Ovary (tissue), 9 donors: ENCODE measurements around the gene COQ8B. TPM values are rescaled to one million over a fixed set of nuclear protein-coding genes. Genes with fewer than 3 reads are reported as not detected.

Experiments
- DNase-seq, 5 donors: peaks; one replicate each; pipeline ENCODE4 v3.0.0-alpha.2; 2019 to 2020
- H3K27ac ChIP-seq, 2 donors: fragments of 200-600 bp; one replicate each; pipeline versions ENCODE4 v1.5.1 to v1.8.0; 2019 to 2022
- H3K27me3 ChIP-seq: fragments of 200-600 bp; one replicate; pipeline ENCODE4 v1.8.0; 2022
- H3K36me3 ChIP-seq: fragments of 200-600 bp; sonication (generic); one replicate; pipeline ENCODE4 v1.5.1; 2019
- H3K4me1 ChIP-seq: one replicate; pipeline ENCODE4 v1.8.1; 2013; ENCODE audit warnings: mild to moderate bottlenecking, moderate library complexity; ENCODE audit not compliant: insufficient read depth
- H3K4me3 ChIP-seq: fragments of 200-600 bp; sonication (generic); one replicate; pipeline ENCODE4 v1.5.1; 2017
- H3K9me3 ChIP-seq, 2 donors: fragments of 200-600 bp in 1 of 2; sonication (generic) in 1 of 2; one replicate each; pipeline versions ENCODE4 v1.5.1 to v1.8.1; 2013 to 2019; ENCODE audit warnings: mild to moderate bottlenecking in 1 of 2, moderate library complexity in 1 of 2
- CTCF ChIP-seq, 3 donors: fragments of 450-650 bp in 2 of 3; fragments of 200-600 bp in 1 of 3; IDR thresholded peaks; one replicate each; pipeline versions ENCODE4 v1.5.1 to v1.8.0; 2016 to 2022; ENCODE audit warnings: antibody characterized with exemption in 3 of 3, mild to moderate bottlenecking in 1 of 3
- EP300 ChIP-seq: sonication (generic); formaldehyde crosslinking; IDR thresholded peaks from one replicate; pipeline ENCODE4 v1.6.1; 2017; ENCODE audit warnings: antibody characterized with exemption
- POLR2A ChIP-seq: fragments of 450-650 bp; IDR thresholded peaks from one replicate; pipeline ENCODE4 v1.6.1; 2017; ENCODE audit warnings: antibody characterized with exemption, mild to moderate bottlenecking, moderate library complexity
- WGBS, 3 donors: extraction: QIAGEN DNeasy Blood & Tissue Kit in 1 of 3; methylation state at CpG; one replicate each; pipeline versions ENCODE4 v1.1.5 to v1.1.7; 2013 to 2017; 5-methylcytosine and 5-hydroxymethylcytosine counted together
- intact Hi-C, 4 donors: fragments of 100-400 bp; cut with DNase I; formaldehyde crosslinking; loops; one replicate each; pipeline versions ENCODE4 v1.11.0 to v1.15.1; 2022 to 2023
- polyA plus RNA-seq, 2 donors: library from polyadenylated mRNA; stranded (reverse); fragments of 200-250 nt in 1 of 2; fragments of 350-450 nt in 1 of 2; fragmentation: Illumina TruSeq in 1 of 2; extraction: RNeasy Lipid Tissue Mini Kit (QIAGEN cat#74804) in 1 of 2; gene quantifications; one replicate each; pipeline ENCODE4 v1.2.3, GENCODE V29; 2013 to 2014
- total RNA-seq, 7 donors: library from RNA; depleted of rRNA in 2 of 7; stranded (reverse); fragments of >200 nt in 2 of 7; fragmentation: NEBNext Ultra II Directional in 3 of 7; extraction: Animal tissue kit (Norgen Biotek cat#: 25700) in 3 of 7; gene quantifications; one replicate each; pipeline versions ENCODE4 v1.1.0 to v1.2.4, GENCODE V29; 2016 to 2023
- donor health status: DM: no; HTN: no; CAD: no; lungs with moderate emphysema.
- donor health status: DM: no; HTN: no; CAD: no.
- donor health status: Bipolar disorder and iron deficiency.
- donor health status: DM: yes; HTN: yes; CAD: no.
- donor health status: DM: no; HTN: no; CAD: no.
- donor health status: DM: yes; HTN: yes; CAD: no.

The COQ8B gene
- total and polyA plus RNA-seq, 9 donors, result 8.3 to 51.2 (median 41.5) TPM

- H3K27ac ChIP-seq, result no peak overlapping the region
Observed at GRCh38 chr19:40741527-40742390, 25.1 kb upstream of the COQ8B start.

GRCh38 chr19:40740747-40741146 is 24.1 kb upstream of the COQ8B start:
- DNase-seq, result peak in 1 of 5 donors; percentile 58
- H3K4me3 ChIP-seq, result no peak overlapping the region
- no peaks in the 10 kb centered on the region for H3K9me3 ChIP-seq
- no peak overlapping the region for H3K27ac ChIP-seq
- H3K27me3 ChIP-seq, result no peaks in the 10 kb centered on the region
- peaks cover 4% of the 10 kb centered on the region for H3K4me1 ChIP-seq
- WGBS, 3 donors, result 40 to 44% (median 40%) methylated on average over 6 of the region's 6 CpGs
- H3K36me3 ChIP-seq, result no peaks in the 10 kb centered on the region
- TF ChIP-seq EP300 (no peak), CTCF (IDR thresholded peaks at IDR 0.05) (no peak), POLR2A (no peak)
- intact Hi-C loops, result no loop called here

More at GRCh38 chr19:40741527-40742390, 25.1 kb upstream of the COQ8B start:
- no peaks in the 10 kb centered on the region for H3K9me3 ChIP-seq
- no peaks in the 10 kb centered on the region for H3K36me3 ChIP-seq
- no peak overlapping the region for H3K4me3 ChIP-seq
- DNase-seq, result no peak
- H3K27me3 ChIP-seq, result no peaks in the 10 kb centered on the region
- TF ChIP-seq CTCF (IDR thresholded peaks at IDR 0.05), result no peak
- intact Hi-C loops, result no loop called here
- H3K4me1 ChIP-seq, result peaks cover 4% of the 10 kb centered on the region
- WGBS, 3 donors, result 74 to 83% (median 77%) methylated on average over 10 of the region's 10 CpGs

- TF ChIP-seq POLR2A (no peak), CTCF (IDR thresholded peaks at IDR 0.05) (no peak), EP300 (no peak)
- 74 to 81% (median 76%) methylated on average over 16 of the region's 16 CpGs for WGBS, 3 donors
- H3K4me3 ChIP-seq, result no peak overlapping the region
- H3K27ac ChIP-seq, result no peak overlapping the region
- intact Hi-C loops, result no loop called here
- no peaks in the 10 kb centered on the region for H3K9me3 ChIP-seq
- no peaks in the 10 kb centered on the region for H3K36me3 ChIP-seq
- peaks cover 4% of the 10 kb centered on the region for H3K4me1 ChIP-seq
- DNase-seq, result no peak
- no peaks in the 10 kb centered on the region for H3K27me3 ChIP-seq
Observed at GRCh38 chr19:40739871-40740703, 23.4 kb upstream of the COQ8B start.

GRCh38 chr19:40739030-40739839 is 22.5 kb upstream of the COQ8B start:
- WGBS, 3 donors, result 72 to 85% (median 79%) methylated on average over 22 of the region's 22 CpGs
- DNase-seq, result no peak
- intact Hi-C loops, result no loop called here
- Histone ChIP-seq H3K4me1 (peaks cover 4% of the 10 kb centered on the region), H3K36me3 (no peaks in the 10 kb centered on the region), H3K27me3 (no peaks in the 10 kb centered on the region), H3K9me3 (no peaks in the 10 kb centered on the region), H3K4me3 (no peak overlapping the region), H3K27ac (no peak overlapping the region)
- TF ChIP-seq POLR2A (no peak), EP300 (no peak)
